Measurements from ENCODE around the gene TMEM256. TPM values are rescaled to one million over a fixed set of nuclear protein-coding genes. Genes with fewer than 3 reads are reported as not detected.
"Not testable (repeated sequence)": the region's sequence is repeated elsewhere in the genome, so short reads cannot be mapped to it uniquely, and the experiment has no call there.

The TMEM256 gene
- total RNA-seq, 1 experiment from 2014 or later, result 55.4 TPM

GRCh38 chr17:7369825-7370224 is 34.1 kb downstream of the TMEM256 start:
- Histone ChIP-seq H3K27ac (no peak overlapping the region), H3K36me3 (ENCODE audit: low read depth) (no peaks in the 10 kb centered on the region), H3K4me3 (no peak overlapping the region), H3K27me3 (ENCODE audit: insufficient read depth, low read depth) (no peaks in the 10 kb centered on the region), H3F3A (ENCODE audit: insufficient read depth, low read depth) (no peaks in the 10 kb centered on the region), H3K9me2 (ENCODE audit: insufficient read depth) (no peaks in the 10 kb centered on the region), H3K9me3 (ENCODE audit: insufficient read depth, low read depth) (no peaks in the 10 kb centered on the region), H4K20me1 (ENCODE audit: insufficient read depth) (no peaks in the 10 kb centered on the region), H3K4me2 (no peak overlapping the region), H3K4me1 (replicated peaks; ENCODE audit: insufficient read depth) (no peaks in the 10 kb centered on the region), H3K79me2 (ENCODE audit: low read depth) (no peaks in the 10 kb centered on the region), H2AFZ (no peak overlapping the region)
- no TSS peak for BruUV-seq (replicated peaks)
- DNase-seq, result no peak
- ChIA-PET CTCF (no interaction called here), POLR2A (ENCODE audit: unreplicated experiment) (no interaction called here)
- TF ChIP-seq CTCF (conservative IDR thresholded peaks at IDR 0.05) (no peak), EZH2 (IDR thresholded peaks at IDR 0.05; ENCODE audit: low read depth) (no peak)
- intact Hi-C loops (cut with micrococcal nuclease; ENCODE audit: unreplicated experiment), result no loop called here

GRCh38 chr17:7368599-7368994 is 35.3 kb downstream of the TMEM256 start:
- DNase-seq; H2AFZ ChIP-seq; H3K27ac ChIP-seq; H4K20me1 ChIP-seq (ENCODE audit: insufficient read depth); H3F3A ChIP-seq (ENCODE audit: insufficient read depth, low read depth); BruUV-seq (replicated peaks); H3K4me1 ChIP-seq (replicated peaks; ENCODE audit: insufficient read depth); H3K79me2 ChIP-seq (ENCODE audit: low read depth); H3K4me3 ChIP-seq; intact Hi-C loops (cut with micrococcal nuclease; ENCODE audit: unreplicated experiment); H3K4me2 ChIP-seq; H3K9me3 ChIP-seq (ENCODE audit: insufficient read depth, low read depth); H3K9me2 ChIP-seq (ENCODE audit: insufficient read depth); H3K27me3 ChIP-seq (ENCODE audit: insufficient read depth, low read depth); H3K36me3 ChIP-seq (ENCODE audit: low read depth): not testable (repeated sequence)
- ChIA-PET POLR2A (ENCODE audit: unreplicated experiment) (interaction anchor here (0.6 kb wide), 1 partner anchor 17 kb away, joined by 5 read pairs; no protein-coding TSS in a partner anchor), CTCF (interaction anchor here (0.6 to 0.7 kb wide), 2 partner anchors 52 to 93 kb away, joined by 3 read pairs; partner anchors contain the start of gene SPEM1)

- CTCF ChIA-PET, result interaction anchor here (0.6 kb wide), 1 partner anchor 52 kb away, joined by 3 read pairs; the partner anchor contains the start of gene SPEM1
- H3K79me2 ChIP-seq (ENCODE audit: low read depth), result no peaks in the 10 kb centered on the region
- intact Hi-C loops (cut with micrococcal nuclease; ENCODE audit: unreplicated experiment), result no loop called here
- DNase-seq, result no peak
- H3K4me2 ChIP-seq, result no peak overlapping the region
- H3F3A ChIP-seq (ENCODE audit: insufficient read depth, low read depth), result no peaks in the 10 kb centered on the region
- BruUV-seq (replicated peaks), result no TSS peak
- H3K36me3 ChIP-seq (ENCODE audit: low read depth), result no peaks in the 10 kb centered on the region
- no peak for TF ChIP-seq EZH2 (IDR thresholded peaks at IDR 0.05; ENCODE audit: low read depth)
- TF ChIP-seq CTCF (conservative IDR thresholded peaks at IDR 0.05), result no peak
- no peak overlapping the region for H3K4me3 ChIP-seq
- H3K27ac ChIP-seq, result no peak overlapping the region
- no peaks in the 10 kb centered on the region for H3K4me1 ChIP-seq (replicated peaks; ENCODE audit: insufficient read depth)
- no peaks in the 10 kb centered on the region for H3K9me2 ChIP-seq (ENCODE audit: insufficient read depth)
- no peak overlapping the region for H2AFZ ChIP-seq
- POLR2A ChIA-PET (ENCODE audit: unreplicated experiment), result no interaction called here
- H3K9me3 ChIP-seq (ENCODE audit: insufficient read depth, low read depth), result no peaks in the 10 kb centered on the region
- H3K27me3 ChIP-seq (ENCODE audit: insufficient read depth, low read depth), result no peaks in the 10 kb centered on the region
- no peaks in the 10 kb centered on the region for H4K20me1 ChIP-seq (ENCODE audit: insufficient read depth)
These were observed 35.8 kb downstream of the TMEM256 start for GRCh38 chr17:7367918-7368598.

- H3K9me3 ChIP-seq (ENCODE audit: insufficient read depth, low read depth), result no peaks in the 10 kb centered on the region
- H2AFZ ChIP-seq, result no peak overlapping the region
- ChIA-PET CTCF (no interaction called here), POLR2A (ENCODE audit: unreplicated experiment) (no interaction called here)
- no peaks in the 10 kb centered on the region for H3K79me2 ChIP-seq (ENCODE audit: low read depth)
- H3K27me3 ChIP-seq (ENCODE audit: insufficient read depth, low read depth), result no peaks in the 10 kb centered on the region
- DNase-seq, result no peak
- H3K4me3 ChIP-seq, result no peak overlapping the region
- H3K36me3 ChIP-seq (ENCODE audit: low read depth), result no peaks in the 10 kb centered on the region
- no peak overlapping the region for H3K4me2 ChIP-seq
- H3K9me2 ChIP-seq (ENCODE audit: insufficient read depth), result no peaks in the 10 kb centered on the region
- no peak overlapping the region for H3K27ac ChIP-seq
- H4K20me1 ChIP-seq (ENCODE audit: insufficient read depth), result no peaks in the 10 kb centered on the region
- BruUV-seq (replicated peaks), result no TSS peak
- TF ChIP-seq CTCF (conservative IDR thresholded peaks at IDR 0.05), result no peak
- no peak for TF ChIP-seq EZH2 (IDR thresholded peaks at IDR 0.05; ENCODE audit: low read depth)
- no peaks in the 10 kb centered on the region for H3F3A ChIP-seq (ENCODE audit: insufficient read depth, low read depth)
- H3K4me1 ChIP-seq (replicated peaks; ENCODE audit: insufficient read depth), result no peaks in the 10 kb centered on the region
- intact Hi-C loops (cut with micrococcal nuclease; ENCODE audit: unreplicated experiment), result no loop called here
These were observed 36.8 kb downstream of the TMEM256 start for GRCh38 chr17:7367083-7367482.

- H3K27me3 ChIP-seq (ENCODE audit: insufficient read depth, low read depth); H3K9me3 ChIP-seq (ENCODE audit: insufficient read depth, low read depth); BruUV-seq (replicated peaks); H3K36me3 ChIP-seq (ENCODE audit: low read depth); CTCF ChIA-PET; DNase-seq; H3K79me2 ChIP-seq (ENCODE audit: low read depth); H3K9me2 ChIP-seq (ENCODE audit: insufficient read depth); intact Hi-C loops (cut with micrococcal nuclease; ENCODE audit: unreplicated experiment); H3K4me2 ChIP-seq; POLR2A ChIA-PET (ENCODE audit: unreplicated experiment); H2AFZ ChIP-seq; H4K20me1 ChIP-seq (ENCODE audit: insufficient read depth); H3K27ac ChIP-seq; H3K4me1 ChIP-seq (replicated peaks; ENCODE audit: insufficient read depth); H3K4me3 ChIP-seq; H3F3A ChIP-seq (ENCODE audit: insufficient read depth, low read depth): not testable (repeated sequence)
These were observed 37.9 kb downstream of the TMEM256 start for GRCh38 chr17:7365963-7366362.
